GM10266 (cell line): ENCODE data around the gene RAB3IL1.

Experiments used
- DNase-seq: peaks from one replicate; pipeline ENCODE4 v3.0.0; 2012; ENCODE audit errors: extremely low spot score
- CTCF ChIP-seq: IDR thresholded peaks from 2 replicates; pipeline ENCODE4 v1.5.1; 2012; ENCODE audit warnings: mild to moderate bottlenecking, low read depth; ENCODE audit not compliant: control insufficient read depth, insufficient read depth; ENCODE audit errors: missing control alignments

The RAB3IL1 gene

GRCh38 chr11:61873588-61874376 lies 43.6 kb downstream of the RAB3IL1 start:
- TF ChIP-seq CTCF = no peak
- DNase-seq = no peak

- TF ChIP-seq CTCF = no peak
These were observed 44.3 kb downstream of the RAB3IL1 start for GRCh38 chr11:61872935-61873565.

GRCh38 chr11:61871158-61871597 lies 46.2 kb downstream of the RAB3IL1 start:
- peak; percentile 82 for DNase-seq

More at GRCh38 chr11:61872935-61873565, 44.3 kb downstream of the RAB3IL1 start:
- DNase-seq = no peak

GRCh38 chr11:61870541-61871031 lies 46.8 kb downstream of the RAB3IL1 start:
- no peak for DNase-seq

More at GRCh38 chr11:61871158-61871597, 46.2 kb downstream of the RAB3IL1 start:
- TF ChIP-seq CTCF = peak; percentile 95

GRCh38 chr11:61869708-61870451 lies 47.5 kb downstream of the RAB3IL1 start:
- DNase-seq = no peak
- TF ChIP-seq CTCF = no peak

More at GRCh38 chr11:61870541-61871031, 46.8 kb downstream of the RAB3IL1 start:
- no peak for TF ChIP-seq CTCF

GRCh38 chr11:61869429-61869707 lies 48.0 kb downstream of the RAB3IL1 start:
- TF ChIP-seq CTCF = no peak
- no peak for DNase-seq
